ENCODE results near the gene PRSS36.

The PRSS36 gene

GRCh38 chr16:31094424-31095120 is 55.3 kb downstream of the PRSS36 start, which contains the start of gene VKORC1:
Gene VKORC1 (minus strand): TSS chr16:31094797. CDS start chr16:31094729, 68 bp downstream.
- DNase-seq: peak; percentile 80

DNA sequence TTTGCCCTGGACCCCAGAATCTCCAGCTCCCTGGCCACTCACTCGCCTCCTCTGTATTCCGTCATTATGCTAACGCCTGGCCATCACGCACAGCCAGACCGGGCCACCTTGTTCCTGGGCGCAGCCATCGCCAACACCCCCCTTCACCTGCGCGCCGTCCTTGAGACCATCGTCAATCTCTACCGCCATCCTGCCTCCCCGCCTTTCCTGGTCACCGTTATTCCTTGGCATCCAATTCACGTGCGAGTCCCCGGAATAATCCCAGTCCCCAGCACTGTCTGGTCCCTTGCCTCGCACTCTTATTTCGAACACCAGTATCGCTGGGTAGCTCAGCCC is 55.8 kb downstream of the PRSS36 start:
- DNase-seq: no peak

DNA sequence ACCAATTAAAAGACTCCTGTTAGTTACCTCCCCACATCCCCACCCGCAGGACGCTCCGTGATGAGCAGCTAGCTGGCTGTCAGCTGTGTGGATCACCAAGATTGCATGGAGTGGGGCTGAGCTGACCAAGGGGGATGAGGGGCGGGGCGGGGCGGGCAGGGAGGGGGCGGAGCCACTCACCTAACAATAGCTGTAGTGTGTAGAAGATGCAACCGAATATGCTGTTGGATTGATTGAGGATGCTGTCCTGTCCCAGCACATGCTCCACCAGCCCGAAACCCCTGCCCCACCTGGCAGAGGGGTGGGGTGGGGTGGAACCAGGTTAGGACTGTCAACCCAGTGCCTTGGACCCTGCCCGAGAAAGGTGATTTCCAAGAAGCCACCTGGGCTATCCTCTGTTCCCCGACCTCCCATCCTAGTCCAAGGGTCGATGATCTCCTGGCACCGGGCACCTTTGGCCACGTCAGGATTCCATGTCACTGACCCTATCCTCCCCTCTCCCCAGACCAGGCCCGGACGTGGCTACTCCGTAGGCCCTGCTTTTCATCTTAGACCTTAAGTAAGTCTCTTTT is 56.6 kb downstream of the PRSS36 start:
- no peak for DNase-seq

DNA sequence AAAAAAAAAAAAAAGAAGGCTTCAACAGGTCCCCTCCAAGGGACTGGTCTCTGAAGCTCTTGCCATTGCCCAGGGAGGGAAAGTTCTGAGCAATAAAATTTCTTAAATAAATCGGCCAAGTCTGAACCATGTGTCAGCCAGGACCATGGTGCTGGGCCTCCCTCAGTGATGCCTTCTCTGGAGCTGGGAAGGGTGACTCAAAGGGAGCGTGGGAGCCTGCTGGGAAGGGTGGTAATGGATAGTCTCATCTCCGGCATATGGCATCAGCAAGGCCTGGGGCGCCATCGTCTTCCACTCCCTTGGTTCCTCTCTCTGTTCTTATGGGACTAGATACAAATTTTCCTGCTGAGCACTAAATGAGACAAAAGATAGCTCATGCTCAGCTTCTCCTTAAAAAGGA is 57.5 kb downstream of the PRSS36 start:
- DNase-seq: no peak

DNA sequence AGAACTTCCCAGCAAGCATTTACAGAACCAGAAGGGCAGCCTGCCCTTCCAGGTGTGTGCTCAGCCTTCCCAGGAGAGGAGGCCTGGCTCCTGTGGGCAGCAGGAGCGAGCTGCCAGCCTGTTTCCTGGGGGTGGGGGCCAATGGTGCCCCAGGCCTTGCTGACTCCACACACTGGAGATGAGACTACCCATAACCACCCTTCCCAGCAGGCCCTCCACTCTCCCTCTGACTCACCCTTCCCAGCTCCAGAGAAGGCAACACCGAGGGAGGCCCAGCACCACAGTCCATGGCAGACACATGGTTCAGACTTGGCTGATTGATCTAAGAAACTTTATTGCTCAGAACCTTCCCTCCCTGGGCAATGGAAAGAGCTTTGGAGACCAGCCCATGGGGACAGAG is 59.3 kb downstream of the PRSS36 start:
- DNase-seq: no peak

DNA sequence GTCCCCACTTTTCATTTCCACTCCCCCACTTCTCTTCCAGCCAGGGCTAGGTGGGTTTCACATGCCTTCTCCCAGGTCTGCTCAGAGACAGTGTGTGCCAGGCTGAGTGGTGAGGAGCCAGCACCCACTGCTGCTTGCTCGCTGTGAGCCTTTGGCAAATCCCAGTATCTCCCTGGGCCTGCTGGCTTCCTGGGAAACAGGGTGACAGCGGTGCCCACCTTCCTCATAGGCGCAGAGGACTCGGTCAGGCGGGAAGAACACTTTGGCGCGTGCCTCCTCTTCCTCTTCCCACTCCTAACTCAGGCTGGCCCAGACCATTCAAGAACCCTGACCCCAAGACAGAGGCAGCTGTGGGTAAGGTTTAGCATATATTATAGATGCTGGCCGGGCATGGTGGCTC is 60.7 kb downstream of the PRSS36 start:
- no peak for DNase-seq
